HG03571 (cell line): ENCODE results near the gene RNASE11.

ENCODE experiments used
- ATAC-seq: cut with Tn5 transposase; IDR thresholded peaks from one replicate; pipeline ENCODE4 v1.9.1; 2021; ENCODE audit not compliant: unreplicated experiment

The RNASE11 gene

GRCh38 chr14:20546877-20547276 lies 40.9 kb downstream of the RNASE11 start:
- no peak for ATAC-seq

GRCh38 chr14:20539906-20540305 lies 47.9 kb downstream of the RNASE11 start:
- ATAC-seq = no peak
